Fibroblast of the conjunctiva (primary cell): ENCODE results near the gene BLOC1S5.

Experiments used
- DNase-seq: peaks from one replicate; pipeline ENCODE4 v3.0.0-alpha.2; 2010; ENCODE audit warnings: low read depth

The BLOC1S5 gene, protein sequence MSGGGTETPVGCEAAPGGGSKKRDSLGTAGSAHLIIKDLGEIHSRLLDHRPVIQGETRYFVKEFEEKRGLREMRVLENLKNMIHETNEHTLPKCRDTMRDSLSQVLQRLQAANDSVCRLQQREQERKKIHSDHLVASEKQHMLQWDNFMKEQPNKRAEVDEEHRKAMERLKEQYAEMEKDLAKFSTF

DNA sequence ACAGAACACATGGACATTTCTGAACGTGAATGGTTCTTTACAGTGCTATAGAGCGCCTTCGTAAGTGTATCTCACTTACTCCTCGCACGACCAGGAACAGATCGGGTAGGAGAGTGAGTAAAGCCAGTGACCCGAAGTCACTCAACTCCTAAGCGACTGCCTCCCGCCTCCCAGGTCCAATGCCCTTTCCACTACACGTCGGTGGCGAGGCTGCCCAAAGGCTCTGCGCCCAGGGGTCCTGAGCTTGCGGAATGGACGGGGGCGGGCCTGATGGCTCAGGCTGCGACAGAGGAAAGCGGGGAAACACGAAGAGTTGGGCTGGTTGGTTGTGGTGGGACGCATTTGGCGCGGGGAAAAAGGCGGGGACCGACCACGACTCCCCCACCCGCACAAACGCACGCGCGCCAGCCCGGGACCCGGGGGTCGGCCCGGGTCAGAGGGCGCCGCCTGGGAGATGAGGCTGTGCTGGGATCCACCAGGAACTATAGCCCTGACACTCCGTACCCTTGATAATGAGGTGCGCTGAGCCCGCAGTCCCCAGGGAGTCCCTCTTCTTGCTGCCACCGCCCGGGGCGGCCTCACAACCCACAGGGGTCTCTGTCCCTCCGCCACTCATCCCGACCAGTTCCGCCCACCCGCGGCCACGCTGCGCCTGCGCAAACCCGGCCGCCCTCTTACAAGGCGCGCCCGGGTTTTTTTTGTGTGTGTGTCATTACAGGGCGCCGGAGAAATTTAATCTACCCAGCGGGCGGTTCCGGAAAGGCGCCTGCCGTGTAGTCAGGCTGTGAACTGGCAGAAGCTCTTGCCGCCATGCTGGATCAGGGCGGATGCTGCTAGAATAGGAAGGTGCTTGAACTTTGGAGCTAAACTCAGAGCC, at the start of gene BLOC1S5:
Gene BLOC1S5, minus strand, starts transcription at position 629 of the 877 bp plus-strand sequence. Its CDS starts 13 bp downstream, at position 616.
- peak; percentile 96 for DNase-seq

DNA sequence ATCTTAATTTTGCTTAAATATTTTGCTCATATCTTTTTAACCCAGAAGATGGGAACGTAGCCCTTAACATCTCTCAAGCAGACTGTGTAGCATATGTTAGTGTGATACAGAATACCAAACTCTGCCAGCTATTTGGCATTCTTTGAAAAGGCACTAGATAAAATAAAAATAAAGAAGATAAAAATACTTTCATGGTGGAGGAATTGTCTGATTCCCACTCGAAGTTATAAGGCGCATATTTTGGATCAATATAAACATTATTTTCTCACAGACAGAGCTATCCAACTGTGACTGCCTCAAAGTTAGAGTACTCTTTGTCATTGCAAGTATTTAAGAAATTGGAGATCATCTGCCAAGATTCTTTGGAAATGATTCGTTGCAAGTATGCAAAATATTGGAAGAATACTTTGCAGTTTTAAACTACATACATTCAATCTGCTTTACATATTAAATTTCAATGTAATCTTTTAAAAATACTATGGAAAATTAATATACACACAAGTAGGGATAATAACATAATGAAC, 49.0 kb upstream of the BLOC1S5 start:
- no peak for DNase-seq

DNA sequence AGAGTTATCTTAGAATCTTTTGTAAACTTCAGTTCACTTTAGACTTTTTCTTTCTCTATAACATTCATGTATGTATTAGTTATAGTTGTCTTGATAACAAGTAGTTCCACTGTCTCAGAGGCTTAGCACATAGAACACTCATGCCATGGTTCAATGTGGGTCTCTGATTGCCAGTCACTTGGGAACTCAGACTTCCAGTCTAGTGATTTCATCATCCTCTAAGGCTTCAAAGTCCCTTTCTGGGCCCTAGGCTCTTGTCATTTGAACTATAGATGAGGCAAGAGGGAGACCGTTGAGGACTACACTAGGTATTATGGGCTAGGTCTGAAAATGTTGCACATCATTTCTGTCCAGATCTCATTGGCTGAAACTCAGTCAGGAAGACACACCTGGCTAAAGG, 46.5 kb upstream of the BLOC1S5 start:
- DNase-seq, result no peak

DNA sequence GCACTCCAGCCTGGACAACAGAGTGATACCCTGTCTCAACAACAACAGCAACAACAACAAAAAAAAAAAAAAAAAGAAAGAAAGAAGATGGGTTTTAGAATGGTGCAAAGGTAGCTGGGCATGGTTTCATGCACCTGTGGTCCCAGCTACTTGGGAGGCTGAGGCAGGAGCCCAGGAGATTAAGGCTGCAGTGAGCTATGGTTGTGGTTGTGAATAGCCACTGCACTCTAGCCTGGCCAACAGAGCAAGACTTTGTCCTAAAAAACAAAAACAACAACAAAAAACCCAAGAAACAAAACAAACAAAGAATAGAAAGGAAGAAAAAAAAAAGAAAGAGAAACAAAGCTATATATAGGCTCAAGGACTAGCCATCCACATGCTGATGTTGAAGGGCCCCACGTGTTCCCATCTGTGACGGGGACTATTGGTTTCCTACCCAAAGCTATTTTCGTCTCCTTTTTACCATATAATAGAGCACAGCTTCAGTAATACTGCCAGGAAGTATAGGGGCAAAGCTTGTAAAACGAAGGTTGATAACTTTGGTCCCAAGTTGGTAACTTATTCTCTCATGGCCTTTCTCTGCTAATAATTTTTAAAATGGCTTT, 46.0 kb upstream of the BLOC1S5 start:
- no peak for DNase-seq

DNA sequence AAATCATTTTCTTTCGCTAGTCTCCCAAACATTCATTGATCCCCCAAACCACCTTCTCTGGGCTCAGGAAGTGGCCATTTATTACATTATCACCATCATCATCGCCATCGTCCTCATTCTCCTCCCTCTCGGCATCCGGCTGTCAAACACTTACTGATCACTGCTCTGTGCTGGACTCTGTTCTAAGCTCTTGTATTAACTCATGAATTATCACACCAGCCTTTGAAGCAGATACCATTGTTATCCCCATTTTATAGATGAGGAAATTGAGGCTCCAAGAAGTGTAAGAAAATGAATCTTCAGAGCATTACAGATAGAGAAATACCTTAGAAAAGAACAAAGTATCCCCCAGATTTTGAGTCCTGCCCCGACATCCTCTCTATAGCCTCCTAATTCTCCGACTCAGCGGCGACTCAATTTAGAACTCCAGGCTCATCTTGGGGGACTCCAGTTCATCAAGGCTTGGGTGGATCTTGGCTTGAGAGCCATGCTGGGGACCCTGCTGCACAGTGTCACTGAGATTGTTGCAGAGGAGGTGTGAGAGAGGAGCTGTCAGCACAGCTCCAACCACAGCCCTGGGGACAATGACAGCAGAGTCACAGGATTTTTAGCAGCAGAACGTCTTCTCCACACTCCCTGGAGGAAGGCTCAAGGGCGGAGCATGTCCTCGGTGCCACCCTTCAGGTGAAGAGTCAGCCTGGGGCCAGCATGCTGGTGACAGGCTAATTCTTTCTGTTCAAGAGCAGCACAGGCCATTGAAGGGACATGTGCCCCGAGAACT, 44.8 kb upstream of the BLOC1S5 start:
- DNase-seq, result no peak

DNA sequence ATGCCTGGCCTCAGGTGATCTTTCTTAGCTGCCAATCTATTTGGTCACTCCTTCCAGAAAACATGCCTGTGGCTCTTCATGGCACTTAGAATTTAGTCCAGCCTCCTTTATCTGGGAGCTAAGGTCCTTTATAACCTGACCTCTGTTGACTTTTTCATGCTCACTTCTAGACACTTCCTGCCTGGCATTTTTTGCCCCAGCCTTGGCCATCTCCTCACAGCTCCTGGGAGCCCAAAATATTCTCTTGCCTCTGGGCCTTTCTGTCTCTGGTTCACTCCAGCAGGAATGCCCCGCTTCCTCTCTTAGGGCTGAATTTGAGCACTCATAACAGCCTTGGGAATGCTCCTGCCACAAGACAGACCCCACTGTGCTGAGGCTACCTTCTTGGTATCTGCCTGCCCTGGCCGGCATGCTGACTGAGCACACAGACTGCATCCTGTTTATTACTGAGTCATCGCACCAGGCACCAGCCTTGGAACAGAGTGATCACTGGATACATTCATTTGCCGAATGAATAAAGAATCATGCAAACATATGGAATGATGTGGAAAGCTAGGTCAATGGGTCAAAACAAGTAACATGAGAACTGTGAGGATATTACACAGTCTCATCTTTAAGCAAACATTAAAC, 44.0 kb upstream of the BLOC1S5 start:
- peak; percentile 76 for DNase-seq

DNA sequence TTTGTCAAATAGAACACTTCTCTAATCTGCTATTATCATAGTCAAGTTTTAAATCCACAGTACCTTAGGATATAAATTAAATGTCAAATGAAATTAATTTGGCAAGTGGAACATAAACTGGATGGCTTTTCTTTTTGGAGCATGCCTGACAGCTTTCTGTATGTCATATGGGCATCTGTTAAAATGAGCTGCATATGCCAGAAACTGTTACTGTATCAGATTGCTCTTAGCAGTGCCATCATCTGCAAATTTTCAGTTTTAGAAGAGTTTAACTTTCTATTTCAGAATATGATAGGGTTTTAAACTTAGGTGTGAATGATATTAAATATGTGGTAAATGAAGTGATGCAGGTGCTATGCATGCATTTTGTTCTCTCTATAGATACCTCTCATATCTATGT, 41.6 kb upstream of the BLOC1S5 start:
- DNase-seq, result no peak

DNA sequence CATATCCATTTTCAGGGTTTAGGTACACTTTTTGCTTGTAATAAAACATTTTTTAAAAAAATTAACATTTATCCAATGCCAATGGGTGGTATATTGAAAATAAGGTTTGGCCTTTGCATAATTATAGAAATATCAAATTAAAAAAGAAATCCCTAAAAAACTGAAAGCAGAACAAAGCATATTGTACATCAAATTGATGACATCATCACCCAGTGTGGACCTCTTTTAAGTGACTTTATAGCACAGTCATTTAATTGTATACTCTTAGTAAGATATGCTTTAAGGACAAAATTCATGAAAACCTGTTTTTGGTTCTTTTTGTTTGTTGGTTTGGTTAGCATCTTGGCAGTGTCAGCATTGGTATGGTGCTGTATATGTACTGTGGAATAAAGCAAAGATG, 39.5 kb upstream of the BLOC1S5 start:
- DNase-seq, result no peak

DNA sequence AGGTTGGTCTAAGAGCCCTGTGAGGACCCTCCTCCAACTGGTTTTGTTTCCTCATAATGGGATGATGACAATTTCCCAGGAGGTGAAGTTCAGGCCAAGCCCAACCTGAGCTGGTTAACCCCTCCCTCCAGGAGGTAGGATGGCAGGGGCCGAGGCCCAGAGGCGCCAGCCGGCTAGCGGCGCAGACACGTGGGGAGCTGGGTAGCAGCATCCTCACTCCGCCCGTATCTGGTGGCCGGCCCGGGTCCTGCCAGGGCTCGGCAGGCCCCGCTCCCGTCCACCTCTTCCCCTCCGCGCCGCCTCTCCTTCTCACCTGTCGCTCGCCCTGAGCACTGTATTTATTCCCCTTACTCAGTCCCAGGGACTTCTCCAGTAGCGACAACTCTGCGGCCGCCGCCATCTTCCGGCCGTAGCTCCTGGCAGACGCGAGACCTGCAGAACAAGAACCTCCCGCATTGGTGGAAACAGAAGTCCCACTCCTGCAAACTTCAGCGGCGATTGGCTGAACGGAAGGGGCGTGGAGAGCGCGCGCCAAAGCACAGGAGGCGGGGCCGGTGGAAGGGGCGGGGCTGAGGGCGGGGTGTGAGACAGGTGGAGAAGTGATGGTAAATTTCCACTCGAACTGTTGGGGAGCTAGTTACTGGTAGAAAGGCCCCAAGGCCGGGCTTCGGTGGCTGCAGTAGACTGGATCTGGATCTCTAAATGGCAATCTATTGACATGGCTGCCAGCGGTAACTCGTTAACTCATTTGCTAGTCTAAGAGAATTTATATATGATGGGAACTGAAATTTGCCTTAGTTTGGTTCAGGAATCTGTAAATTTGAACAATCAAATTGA, 38.2 kb upstream of the BLOC1S5 start, which contains the start of gene EEF1E1:
Gene EEF1E1, minus strand, starts transcription at position 427 of the 837 bp plus-strand sequence. Its CDS starts 27 bp downstream, at position 400.
- peak; percentile 90 for DNase-seq

DNA sequence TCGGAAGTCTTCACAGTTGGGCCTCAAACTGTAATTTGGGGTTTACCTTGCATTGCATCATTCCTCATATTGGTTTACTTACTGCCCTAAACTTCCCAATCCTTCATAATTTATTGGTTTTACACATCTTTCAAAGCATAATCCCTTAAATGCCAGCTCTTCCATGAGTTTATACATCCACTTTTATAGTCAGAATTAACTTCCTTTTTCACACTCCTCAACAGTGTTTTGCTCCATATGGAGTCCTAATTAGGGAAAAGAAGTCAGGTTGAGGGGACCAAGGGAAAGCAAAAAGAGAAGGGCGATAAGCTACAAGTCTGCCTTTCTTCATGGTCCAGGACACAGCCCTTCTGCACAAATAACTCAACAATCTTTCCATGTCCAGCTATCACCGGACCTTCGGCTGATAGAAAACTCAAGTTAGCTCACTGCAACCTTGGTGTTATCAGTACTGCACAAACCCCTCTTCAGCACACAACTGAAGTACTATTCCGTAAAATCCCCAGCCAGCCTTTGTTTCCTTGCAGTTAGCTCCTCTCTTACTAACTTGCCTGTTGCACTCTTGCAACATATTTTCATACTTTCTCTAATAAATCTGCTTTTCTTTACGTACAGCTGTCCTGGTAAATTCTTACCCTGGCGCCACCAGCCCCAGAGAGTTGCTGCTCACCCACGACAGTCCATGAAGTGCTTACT, 36.1 kb upstream of the BLOC1S5 start:
- no peak for DNase-seq

DNA sequence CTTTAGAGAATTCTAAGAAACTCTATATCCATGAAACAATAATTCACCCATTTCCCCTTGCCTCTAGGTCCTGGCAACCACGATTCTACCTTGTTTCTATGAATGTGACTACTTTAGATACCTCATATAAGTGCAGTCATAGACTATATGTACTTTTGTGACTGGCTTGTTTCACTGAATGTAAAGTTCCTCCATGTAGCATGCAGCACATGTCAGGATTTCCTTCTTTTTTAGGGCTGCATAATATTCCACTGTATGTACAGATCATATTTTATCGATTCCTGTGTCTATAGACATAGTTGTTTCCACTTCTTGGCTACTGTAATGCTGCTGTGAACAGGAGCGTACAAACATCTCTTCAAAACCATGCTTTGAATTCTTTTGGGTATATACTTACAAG, 26.5 kb upstream of the BLOC1S5 start:
- DNase-seq, result no peak

DNA sequence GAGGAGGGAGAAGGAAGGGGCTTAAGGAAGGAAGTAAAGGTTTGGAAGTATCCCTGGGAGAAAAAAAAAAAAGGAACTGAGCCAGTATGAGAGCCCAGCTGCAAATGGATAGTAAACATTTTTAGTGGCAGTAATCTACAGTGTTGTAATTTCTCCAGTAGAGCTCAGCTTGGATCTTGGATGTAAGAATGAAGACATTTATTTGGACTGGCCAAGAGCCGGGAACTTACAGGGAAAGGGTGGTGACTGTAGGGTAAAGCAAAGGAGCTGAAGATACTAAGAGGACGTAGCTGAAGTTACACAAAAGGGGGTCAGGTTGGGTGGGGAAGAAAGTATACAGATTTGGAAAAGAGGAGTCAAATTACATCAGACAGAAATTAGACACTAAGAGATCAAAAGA, 24.7 kb upstream of the BLOC1S5 start:
- no peak for DNase-seq

DNA sequence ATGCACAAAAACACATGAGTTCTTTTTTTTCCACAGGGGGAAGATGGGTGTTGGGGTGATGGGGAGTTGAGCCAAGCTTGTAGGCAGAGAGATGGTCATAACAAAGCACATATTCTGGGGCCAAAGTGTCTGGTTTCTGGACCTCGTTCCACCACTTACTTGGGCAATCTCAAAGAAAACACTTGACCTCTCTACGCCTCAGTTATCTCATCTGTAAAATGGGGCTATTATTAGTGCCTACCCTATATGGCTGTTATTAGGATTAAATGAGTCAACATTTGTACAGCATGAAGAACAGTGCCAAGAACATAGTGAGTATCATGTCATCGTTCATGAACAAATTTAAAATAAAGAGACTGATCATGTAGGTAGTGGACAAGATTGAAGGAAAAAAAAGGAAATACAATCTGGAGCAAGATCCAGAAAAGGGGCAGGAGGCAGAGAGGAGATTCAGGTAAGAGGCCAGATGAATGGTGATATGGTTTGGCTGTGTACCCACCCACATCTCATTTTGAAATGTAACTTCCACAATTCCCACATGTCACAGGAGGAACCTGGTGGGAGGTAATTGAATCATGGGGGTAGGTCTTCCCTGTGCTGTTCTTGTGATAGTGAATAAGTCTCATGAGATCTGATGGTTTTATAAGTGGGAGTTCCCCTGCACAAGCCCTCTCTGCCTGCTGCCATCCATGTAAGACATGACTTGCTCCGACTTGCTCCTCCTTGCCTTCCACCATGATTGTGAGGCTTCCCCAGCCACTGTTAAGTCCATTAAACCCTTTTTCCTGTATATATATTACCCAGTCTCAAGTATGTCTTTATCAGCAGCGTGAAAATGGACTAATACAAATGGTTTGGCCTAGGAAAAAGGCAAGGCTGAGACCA, 23.9 kb upstream of the BLOC1S5 start:
- no peak for DNase-seq

DNA sequence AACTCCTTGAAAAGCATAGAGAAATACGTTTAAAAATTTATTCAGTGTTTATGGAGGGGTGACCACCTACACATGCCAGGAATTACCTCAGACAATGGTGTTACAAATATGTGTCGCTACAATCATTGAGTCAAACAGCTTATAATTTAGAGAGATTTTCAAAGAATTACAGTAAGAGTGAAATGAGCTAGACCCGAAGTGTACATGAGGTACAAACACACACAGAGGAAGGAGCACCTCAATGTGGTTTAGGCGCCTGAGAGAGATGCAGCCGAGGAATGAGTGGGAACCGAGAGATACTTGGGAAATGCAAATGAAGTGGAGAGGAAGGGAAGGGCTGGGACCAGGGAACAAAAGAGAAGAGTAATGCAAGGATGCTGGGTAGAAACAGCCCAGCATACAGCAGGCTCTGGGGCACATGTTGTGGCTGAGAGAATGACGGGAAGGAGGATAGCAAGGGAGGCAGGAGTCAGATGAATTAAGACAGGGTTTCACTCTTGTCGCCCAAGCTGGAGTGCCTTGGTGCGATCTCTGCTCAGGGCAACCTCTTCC, 22.6 kb upstream of the BLOC1S5 start:
- no peak for DNase-seq

DNA sequence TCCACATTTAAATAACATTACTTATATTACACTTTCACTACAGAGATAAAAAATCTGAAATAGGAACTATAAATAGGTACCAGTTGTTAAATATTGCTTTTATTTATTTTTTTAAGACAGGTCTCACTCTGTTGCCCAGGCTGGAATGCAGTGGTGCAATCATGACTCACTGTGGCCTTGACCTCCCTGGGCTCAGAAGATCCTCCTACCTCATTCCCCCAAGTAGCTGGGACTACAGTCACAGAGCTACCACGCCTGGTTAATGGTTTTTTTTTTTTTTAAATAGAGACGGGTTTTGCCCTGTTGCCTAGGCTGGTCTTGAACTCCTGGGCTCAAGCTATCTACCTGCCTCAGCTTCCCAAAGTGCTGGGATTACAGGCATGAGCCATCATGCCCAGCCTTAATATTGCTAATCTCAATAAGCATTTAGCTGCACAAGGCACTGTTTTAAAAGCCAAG, 20.9 kb upstream of the BLOC1S5 start:
- DNase-seq, result peak; percentile 75

DNA sequence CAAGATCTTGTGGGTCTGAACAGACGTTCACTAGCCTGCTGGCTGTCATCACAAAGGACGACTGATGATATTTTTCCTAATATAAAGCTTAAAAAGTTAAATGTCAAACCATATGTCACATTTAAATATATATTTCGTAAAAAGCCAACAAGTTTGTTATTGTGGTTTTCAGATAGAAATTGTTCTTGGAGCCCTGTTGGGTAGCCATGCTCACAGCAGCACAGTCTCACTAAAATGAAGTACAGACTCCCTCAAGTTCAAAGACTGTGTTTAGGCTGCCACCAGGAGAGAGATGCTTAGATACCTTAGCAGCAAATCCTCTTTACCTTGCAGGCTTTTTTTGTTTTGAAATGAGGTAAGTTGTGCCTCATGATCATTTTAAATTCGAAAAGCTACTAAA, 20.4 kb upstream of the BLOC1S5 start:
- no peak for DNase-seq

DNA sequence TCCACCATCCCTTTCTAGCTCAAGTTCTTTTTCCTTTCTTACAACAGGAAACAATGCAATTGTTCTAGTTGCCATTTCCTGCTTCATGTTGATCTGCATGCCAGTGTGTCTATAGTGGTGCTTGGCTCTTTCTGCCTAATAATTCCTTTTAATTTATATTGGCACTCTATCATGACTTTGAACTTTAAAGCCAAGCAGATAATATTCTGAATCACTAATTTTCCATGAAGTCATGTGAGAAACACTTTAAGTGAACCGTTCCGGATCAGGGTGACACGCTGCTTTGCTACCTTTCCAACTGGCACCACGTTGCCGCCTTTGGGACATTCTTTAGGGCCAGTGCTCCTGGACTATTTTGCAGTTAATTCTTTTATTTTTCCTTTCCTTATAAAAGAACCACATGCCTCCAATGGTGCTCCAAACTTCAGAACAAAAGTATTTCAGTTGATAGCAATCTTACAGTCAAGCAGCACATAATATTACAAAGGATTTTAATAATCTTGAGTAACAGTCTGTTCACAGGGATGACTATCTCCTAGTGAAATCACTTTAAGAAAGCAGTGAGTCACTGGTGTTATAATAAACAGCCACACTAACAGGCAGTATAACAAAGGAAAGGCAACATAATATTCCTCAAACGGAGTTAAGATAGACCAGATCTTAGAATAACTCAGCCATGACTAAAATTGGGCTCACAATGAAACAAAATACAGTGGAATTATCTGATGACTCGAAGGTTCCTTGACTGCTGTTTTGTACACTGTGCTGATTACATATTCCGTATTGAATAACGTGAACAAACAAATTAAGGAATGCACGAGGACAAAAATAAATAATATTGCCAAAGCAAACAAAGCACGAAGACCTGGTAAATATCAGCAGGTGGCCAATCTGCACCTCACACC, 19.0 kb upstream of the BLOC1S5 start:
- peak; percentile 68 for DNase-seq
